ENCODE data around the gene GPR146.

DNA sequence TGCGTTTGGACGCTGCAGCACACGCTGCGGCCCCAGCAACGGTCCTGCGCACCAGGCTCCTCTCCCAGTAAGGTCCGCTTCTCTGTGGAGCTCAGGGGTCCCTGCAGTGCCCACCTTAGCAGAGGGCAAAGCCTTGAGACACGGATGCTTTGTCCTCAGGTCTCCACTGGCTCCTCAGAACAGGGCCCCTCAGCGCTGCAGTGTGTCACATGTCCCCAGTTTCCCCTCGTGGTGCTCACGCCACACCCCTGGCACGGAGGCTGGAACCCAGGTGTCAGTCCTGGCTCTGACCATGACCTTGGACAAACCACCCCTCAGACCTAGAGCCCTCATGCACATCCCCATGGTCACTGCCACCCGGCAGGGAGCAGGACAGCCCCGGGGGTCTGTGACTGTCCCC is 23.7 kb downstream of the GPR146 start:
- TF ChIP-seq, protein P1, sequence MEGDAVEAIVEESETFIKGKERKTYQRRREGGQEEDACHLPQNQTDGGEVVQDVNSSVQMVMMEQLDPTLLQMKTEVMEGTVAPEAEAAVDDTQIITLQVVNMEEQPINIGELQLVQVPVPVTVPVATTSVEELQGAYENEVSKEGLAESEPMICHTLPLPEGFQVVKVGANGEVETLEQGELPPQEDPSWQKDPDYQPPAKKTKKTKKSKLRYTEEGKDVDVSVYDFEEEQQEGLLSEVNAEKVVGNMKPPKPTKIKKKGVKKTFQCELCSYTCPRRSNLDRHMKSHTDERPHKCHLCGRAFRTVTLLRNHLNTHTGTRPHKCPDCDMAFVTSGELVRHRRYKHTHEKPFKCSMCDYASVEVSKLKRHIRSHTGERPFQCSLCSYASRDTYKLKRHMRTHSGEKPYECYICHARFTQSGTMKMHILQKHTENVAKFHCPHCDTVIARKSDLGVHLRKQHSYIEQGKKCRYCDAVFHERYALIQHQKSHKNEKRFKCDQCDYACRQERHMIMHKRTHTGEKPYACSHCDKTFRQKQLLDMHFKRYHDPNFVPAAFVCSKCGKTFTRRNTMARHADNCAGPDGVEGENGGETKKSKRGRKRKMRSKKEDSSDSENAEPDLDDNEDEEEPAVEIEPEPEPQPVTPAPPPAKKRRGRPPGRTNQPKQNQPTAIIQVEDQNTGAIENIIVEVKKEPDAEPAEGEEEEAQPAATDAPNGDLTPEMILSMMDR (IDR thresholded peaks at IDR 0.05; ENCODE audit: control extremely low read depth in 1 of 3, insufficient read depth in 1 of 3, low read depth in 1 of 3, low read length in 3 of 3) = no peak
- TF ChIP-seq CHD2 (IDR thresholded peaks at IDR 0.05; ENCODE audit: low read length) = no peak
- TF ChIP-seq HDAC2 (IDR thresholded peaks at IDR 0.05; ENCODE audit: borderline replicate concordance in 1 of 2, low read depth in 2 of 2, low read length in 2 of 2) = no peak
- no peak for TF ChIP-seq EZH2 (IDR thresholded peaks at IDR 0.05; ENCODE audit: low read depth, low read length, severe bottlenecking)
- no peak for TF ChIP-seq SUZ12 (IDR thresholded peaks at IDR 0.05; ENCODE audit: low read length)
- no peak for TF ChIP-seq POLR2A (IDR thresholded peaks at IDR 0.05; ENCODE audit: control extremely low read depth in 1 of 2, low read depth in 2 of 2, low read length in 2 of 2)
- TF ChIP-seq POLR2AphosphoS5 (IDR thresholded peaks at IDR 0.05; ENCODE audit: low read depth, low read length) = no peak
- TF ChIP-seq RXRA (IDR thresholded peaks at IDR 0.05; ENCODE audit: insufficient read depth, low read depth, low read length) = no peak
- TF ChIP-seq BRCA1 (IDR thresholded peaks at IDR 0.05; ENCODE audit: low read depth, low read length) = no peak
- no peak for TF ChIP-seq YY1 (IDR thresholded peaks at IDR 0.05; ENCODE audit: low read depth, low read length)
- no peak for TF ChIP-seq CBX8 (IDR thresholded peaks at IDR 0.05; ENCODE audit: borderline replicate concordance, low read depth, low read length)
- TF ChIP-seq GTF2F1 (IDR thresholded peaks at IDR 0.05; ENCODE audit: borderline replicate concordance, low read depth, low read length) = no peak
- TF ChIP-seq SP2 (IDR thresholded peaks at IDR 0.05; ENCODE audit: low read length) = no peak

Data from H1 (cell line).